NCI-H2196 (cell line): ENCODE results near the gene SPG11.
"Not testable (repeated sequence)": the region's sequence is repeated elsewhere in the genome, so short reads cannot be mapped to it uniquely, and the experiment has no call there.

Experiments
- DNase-seq: peaks from one replicate; lab custom pipeline; 2025; ENCODE audit not compliant: unreplicated experiment; lab: John Stamatoyannopoulos, UW

The SPG11 gene

GRCh38 chr15:44565387-44566154, 97.9 kb downstream of the SPG11 start:
- no peak for DNase-seq

DNA sequence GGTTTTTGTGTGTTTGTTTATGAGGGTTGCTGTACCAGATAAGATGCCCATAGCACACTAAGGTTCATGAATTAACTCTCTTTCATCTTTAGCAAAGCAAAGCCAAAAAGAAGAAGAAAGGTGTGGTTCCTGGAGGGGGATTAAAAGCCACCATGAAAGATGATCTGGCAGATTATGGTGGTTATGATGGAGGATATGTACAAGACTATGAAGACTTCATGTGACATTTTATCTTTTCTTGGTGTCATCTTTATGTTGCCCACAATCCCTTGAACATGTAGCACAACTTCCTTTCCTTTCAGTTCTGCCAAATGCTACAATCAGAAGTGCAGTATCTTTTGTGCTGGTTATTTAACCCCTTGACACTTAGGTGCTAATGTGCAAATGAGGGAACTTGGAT, 102.5 kb downstream of the SPG11 start:
- DNase-seq: not testable (repeated sequence)

DNA sequence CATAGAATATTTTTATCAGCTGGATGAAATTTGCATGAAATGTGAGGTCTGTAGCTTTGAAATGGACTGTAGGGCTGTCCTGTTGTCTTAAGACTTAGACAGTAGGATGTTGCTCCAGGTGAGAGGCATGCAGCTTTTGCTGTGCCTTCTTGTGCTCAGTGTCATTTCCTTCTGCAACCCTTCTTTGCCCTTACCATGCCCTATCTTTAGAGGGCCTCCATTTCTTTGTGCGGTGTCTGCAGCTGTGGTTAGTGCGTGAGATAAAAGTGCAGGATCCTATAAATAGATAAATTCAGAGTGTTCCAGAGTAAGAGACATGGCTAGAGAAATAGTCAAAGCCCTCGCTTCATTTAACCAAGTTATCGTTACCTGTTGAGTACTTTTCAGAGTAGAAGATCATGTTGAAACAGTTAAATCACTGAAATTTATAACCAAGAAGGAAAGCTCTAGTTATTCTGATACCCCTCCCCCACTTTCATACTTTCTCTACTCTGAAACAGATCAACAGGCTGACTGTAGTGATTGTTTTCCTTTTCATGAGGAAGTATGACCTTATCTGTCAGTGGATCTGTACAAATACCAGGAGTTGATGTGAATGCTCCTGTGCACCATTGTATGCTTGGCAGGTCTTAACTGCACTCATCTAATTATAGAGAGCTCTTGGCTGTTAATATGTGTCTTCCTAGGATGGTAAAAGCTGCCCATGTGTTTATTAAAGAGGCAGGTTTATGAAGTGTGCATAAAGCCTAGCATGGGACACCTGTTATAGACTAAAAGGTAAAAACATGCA, 108.3 kb downstream of the SPG11 start:
- no peak for DNase-seq

DNA sequence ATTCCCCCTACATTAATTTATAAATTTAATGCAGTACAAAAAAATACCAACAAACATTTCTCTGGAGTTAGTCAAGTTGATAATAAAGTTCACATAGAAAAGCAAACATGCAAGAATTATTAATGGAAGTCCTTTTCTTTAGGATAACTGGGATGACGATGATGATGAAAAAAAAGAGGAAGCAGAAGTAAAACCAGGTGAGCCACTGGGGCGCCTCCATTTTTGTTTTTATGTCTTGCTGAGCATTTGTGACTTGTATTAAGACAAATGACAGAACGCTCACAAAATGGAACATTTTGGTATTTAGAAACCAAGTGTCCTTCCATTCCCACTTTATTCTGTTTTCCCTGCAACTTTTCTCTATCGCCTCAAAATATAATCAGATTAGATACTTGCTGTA, 112.7 kb downstream of the SPG11 start:
- no peak for DNase-seq

DNA sequence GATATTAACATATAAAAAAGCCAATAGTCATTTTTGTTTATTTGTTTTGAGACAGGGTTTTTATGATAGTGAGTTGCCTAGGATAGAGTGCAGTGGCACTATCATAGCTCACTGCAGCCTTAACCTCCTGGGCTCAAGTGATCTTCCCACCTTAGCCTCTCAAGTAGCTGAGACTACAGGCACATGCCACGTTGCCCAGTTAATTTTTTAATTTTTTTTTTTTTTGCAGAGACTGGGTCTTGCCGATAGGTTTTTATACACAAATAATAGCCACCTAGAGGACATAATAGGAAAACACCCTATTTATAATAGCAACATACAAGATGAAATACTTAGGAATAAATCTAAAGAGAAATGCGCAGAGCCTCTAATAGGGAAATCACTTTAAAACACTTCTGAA, 113.2 kb downstream of the SPG11 start:
- DNase-seq: peak; percentile 7

- DNase-seq: not testable (repeated sequence)
These were observed 114.3 kb downstream of the SPG11 start for GRCh38 chr15:44549152-44549551.

- DNase-seq: no peak
These were observed 117.3 kb downstream of the SPG11 start for GRCh38 chr15:44545913-44546802.

DNA sequence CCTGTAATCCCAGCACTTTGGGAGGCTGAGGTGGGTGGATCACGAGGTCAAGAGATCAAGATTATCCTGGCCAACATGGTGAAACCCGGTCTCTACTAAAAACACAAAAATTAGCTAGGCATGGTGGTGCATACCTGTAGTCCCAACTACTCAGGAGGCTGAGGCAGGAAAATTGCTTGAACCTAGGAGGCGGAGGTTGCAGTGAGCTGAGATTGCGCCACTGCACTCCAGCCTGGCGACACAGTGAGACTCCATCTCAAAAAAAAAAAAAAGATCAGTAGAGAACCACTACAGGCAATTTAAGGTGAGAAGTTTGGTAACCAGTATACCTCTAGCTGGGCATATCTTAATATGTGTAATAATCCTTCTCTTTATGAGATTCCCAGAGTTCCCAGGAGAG, 118.7 kb downstream of the SPG11 start:
- not testable (repeated sequence) for DNase-seq

DNA sequence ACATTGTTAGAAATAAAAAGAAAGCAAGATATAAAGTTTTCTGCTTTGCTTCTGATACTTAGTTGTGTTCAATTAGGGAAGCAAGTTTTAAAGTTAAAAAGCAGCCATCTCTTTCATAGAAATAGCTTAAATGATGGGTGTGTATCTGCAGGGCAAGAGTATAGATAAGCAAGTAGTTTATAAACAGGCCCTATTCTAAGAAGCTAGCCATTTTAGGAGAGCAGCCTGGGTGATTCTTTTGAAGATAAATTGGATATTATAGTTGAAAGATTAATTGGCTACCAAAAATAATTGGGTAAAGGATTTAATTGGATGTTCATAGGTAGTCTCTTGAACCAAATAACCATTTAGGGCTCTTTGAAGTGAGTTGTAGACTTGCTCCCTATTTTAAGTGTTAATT, 120.9 kb downstream of the SPG11 start:
- DNase-seq: no peak

DNA sequence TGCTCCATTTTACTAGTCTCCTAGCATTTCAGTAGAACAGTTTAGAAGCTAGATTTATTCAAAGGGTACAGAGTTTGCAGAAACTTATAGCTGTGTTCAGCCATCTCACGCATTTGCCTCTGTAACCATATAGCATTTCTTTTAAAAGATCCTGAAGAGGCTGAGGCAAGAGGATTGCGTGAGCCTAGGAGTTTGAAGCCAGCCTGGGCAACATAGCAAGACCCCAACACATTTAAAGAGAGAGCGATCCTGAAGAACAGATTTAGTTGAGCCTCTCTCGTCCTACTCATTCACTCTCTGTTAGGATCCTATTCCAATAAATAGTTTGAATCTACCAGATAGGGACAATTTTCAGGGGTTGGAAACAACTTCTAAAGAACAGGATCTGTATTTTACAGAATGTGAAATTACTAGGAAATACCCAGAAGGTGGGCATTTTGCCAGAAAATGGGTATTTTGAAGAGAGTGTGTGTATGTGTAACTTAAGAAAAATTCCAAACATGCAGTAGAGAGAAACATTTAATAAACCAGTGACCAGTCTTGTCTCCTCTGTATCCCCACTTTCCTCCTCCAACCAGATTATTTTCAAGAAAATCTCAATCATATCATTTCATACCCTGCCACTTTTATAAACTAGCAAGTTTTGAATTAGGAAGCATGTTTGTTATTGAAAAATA, 122.0 kb downstream of the SPG11 start:
- DNase-seq: no peak

DNA sequence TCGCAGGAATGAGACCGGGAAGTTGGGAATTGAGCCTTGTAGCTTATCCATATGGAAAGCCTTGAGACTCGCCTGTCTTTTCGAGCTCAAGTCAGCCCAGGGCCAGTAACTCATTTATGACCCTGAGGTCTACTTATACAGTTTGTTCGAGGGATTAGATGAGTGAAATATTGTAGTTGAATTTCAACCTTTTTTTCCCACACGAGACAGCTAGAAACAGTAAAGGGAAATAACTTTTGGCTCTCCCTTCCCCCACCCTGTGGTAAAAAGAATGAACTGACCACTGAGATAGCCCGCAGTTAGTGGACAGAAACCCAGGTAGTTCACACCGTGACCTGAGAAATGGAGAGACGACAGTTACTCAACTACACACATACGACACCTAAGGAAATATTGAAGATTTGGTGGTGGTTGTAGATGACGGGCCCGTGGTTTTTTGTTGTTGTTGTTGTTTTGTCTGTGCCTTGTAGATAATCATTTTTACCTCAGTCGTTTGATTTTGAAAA, 125.7 kb downstream of the SPG11 start:
- peak; percentile 3 for DNase-seq

DNA sequence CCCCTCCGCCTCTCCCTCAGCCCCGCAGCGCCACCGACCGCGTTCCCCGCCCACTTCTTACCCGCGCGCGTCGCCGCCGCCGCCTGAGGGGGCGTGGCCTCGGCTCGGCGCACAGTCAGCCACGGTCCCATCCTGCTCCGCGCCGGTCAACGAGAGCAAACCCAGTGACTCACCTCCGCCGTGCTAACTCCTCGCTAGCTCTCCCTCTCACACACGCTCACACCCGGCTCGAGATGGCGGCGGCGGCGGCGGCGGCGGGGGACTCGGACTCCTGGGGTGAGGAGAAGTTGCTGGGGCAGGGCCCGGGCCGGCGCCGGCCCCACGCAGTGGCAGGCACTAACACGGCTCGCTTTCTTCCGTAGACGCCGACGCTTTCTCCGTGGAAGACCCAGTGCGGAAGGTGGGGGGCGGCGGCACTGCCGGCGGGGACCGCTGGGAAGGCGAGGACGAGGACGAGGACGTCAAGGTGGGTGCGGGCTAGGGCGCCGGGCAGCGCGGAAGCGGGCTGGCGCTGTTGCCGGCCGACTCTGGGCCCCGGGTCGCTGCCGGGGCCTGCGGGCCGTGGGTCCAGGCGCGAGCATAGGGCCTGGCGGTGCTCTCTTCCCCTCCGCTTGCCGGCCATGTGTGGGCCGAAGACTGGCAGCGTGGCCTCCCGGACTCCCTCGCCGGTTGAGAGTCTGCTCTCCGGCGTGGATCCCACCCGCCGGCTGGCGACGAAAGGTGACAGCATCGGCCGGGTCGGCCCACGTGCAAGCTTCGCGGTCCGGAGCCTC, 126.3 kb downstream of the SPG11 start, which contains the start of gene EIF3J:
TSS of gene EIF3J (plus strand) at position 186 of the 773 bp plus-strand sequence. CDS start at position 234, 48 bp downstream.
- peak; percentile 87 for DNase-seq

GRCh38 chr15:44536302-44536961, 127.0 kb downstream of the SPG11 start:
- peak; percentile 77 for DNase-seq

DNA sequence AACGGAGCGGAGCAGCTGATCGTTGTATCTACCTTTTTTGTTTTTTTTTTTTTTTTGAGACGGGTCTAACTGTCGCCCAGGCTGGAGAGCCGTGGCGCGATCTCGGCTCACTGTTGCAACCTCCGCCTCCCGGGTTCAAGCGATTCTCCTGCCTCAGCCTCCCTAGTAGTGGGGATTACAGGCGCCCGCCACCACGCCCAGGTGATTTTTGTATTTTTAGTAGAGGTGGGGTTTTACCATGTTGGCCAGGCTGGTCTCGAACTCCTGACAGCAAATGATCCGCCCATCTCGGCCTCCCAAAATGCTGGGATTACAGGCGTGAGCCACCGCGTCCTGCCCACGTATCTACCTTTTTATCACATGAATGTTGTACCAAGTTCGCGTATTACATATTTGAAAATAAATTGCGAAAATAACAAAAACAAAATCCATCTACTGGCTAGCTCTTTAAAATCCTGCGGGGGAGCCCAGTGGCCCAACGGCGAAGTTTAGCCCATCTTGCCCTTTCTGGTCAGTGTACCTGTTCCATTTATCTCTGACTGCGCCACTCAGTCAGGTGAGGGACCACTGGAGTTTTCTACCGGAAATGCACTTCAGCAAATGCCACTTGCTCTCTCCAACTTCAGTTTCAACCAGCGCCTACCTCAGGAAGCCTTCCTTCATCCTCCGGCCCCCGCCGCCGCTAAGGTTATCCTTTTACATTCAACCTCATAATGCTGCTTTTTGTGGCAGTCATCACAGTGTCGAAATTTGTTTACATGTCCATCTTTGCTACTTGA, 127.8 kb downstream of the SPG11 start:
- no peak for DNase-seq

DNA sequence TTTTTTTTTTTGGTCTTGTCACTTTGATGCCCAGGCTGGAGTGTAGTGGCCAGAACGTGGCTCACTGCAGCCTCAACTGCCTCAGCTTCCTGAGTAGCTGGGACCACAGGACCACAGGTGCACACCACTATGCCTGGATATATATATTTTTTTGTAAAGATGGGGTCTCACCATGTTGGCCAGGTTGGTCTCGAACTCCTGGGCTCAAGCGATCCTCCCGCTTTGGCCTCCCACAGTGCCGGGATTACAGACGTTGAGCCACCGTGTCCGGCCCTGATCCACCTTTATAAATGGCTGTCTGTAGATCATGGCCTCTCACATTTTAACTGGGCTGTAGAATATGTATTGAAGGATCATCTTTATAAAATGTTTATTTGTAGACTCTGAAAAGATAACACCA, 128.4 kb downstream of the SPG11 start:
- no peak for DNase-seq

DNA sequence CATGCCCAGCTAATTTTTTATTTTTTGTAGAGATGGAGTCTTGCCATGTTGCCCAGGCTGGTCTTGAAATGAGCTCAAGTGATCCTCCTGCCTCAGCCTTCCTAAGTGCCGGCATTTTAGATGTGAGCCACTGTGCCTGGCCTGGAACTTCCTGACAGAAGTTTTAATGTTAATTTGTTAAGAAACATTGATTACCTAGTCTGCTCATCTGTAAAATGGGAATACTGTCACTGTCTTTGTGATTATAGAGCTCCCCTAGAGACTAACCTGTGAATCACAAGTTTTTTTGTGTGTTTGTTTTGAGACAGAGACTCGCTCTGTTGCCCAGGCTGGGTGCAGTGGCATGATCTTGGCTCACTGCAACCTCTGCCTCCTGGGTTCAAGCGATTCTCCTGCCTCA, 130.8 kb downstream of the SPG11 start:
- no peak for DNase-seq

DNA sequence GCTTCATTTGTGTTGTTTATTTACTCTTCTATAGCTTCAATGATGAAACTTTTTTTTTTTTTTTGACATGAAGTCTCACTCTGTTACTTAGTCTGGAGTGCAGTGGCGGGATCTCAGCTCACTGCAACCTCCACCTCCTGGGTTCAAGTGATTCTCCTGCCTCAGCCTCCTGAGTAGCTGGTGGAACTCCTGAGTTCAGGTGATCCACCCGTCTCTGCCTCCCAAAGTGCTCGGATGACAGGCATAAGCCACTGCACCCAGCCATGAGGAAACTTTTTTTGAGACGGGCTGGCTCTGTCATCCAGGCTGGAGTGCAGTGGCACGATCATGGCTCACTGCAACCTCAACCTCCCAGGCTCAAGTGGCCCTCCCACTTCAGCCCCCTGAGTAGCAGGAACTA, 131.2 kb downstream of the SPG11 start:
- DNase-seq: not testable (repeated sequence)

GRCh38 chr15:44530653-44531052, 132.8 kb downstream of the SPG11 start:
- DNase-seq: no peak
